GM19397 (cell line): Measurements from ENCODE around the gene FAM13A.
"Not testable (repeated sequence)": the region's sequence is repeated elsewhere in the genome, so short reads cannot be mapped to it uniquely, and the experiment has no call there.

Source experiments
- ATAC-seq: cut with Tn5 transposase; IDR thresholded peaks from one replicate; pipeline ENCODE4 v1.9.1; 2021; ENCODE audit warnings: mild to moderate bottlenecking, moderate library complexity; ENCODE audit not compliant: unreplicated experiment

FAM13A gene

GRCh38 chr4:89056953-89057398 is at the start of gene FAM13A:
Gene FAM13A (minus strand): TSS chr4:89057185. CDS start chr4:89056964, 221 bp downstream.
- ATAC-seq, result peak; percentile 53

- no peak for ATAC-seq
Measured at GRCh38 chr4:89105726-89106125, 48.7 kb upstream of the FAM13A start.

- peak; percentile 92 for ATAC-seq
Measured at GRCh38 chr4:89101256-89102161, 44.5 kb upstream of the FAM13A start.

- ATAC-seq, result peak; percentile 8
Measured at GRCh38 chr4:89100853-89101252, 43.9 kb upstream of the FAM13A start.

- ATAC-seq, result no peak
Measured at GRCh38 chr4:89099471-89099870, 42.5 kb upstream of the FAM13A start.

- ATAC-seq, result no peak
Measured at GRCh38 chr4:89099034-89099433, 42.0 kb upstream of the FAM13A start.

- ATAC-seq, result no peak
Measured at GRCh38 chr4:89078300-89078699, 21.3 kb upstream of the FAM13A start.

- no peak for ATAC-seq
Measured at GRCh38 chr4:89077761-89078160, 20.8 kb upstream of the FAM13A start.

GRCh38 chr4:89072921-89073320 is 15.9 kb upstream of the FAM13A start:
- no peak for ATAC-seq

GRCh38 chr4:89071311-89071710 is 14.3 kb upstream of the FAM13A start:
- no peak for ATAC-seq

GRCh38 chr4:89070041-89070440 is 13.1 kb upstream of the FAM13A start:
- no peak for ATAC-seq

- ATAC-seq, result peak; percentile 81
Measured at GRCh38 chr4:89069481-89069880, 12.5 kb upstream of the FAM13A start.

GRCh38 chr4:89067417-89067816 is 10.4 kb upstream of the FAM13A start:
- ATAC-seq, result no peak

- no peak for ATAC-seq
Measured at GRCh38 chr4:89064848-89065247, 7.9 kb upstream of the FAM13A start.

- not testable (repeated sequence) for ATAC-seq
Measured at GRCh38 chr4:89057844-89058243, 859 bp upstream of the FAM13A start.

GRCh38 chr4:89056292-89056952 is 563 bp downstream of the FAM13A start:
- ATAC-seq, result no peak

- ATAC-seq, result no peak
Measured at GRCh38 chr4:89055157-89056080, 1.6 kb downstream of the FAM13A start.

- no peak for ATAC-seq
Measured at GRCh38 chr4:89054627-89055026, 2.4 kb downstream of the FAM13A start.

GRCh38 chr4:89049853-89050252 is 7.1 kb downstream of the FAM13A start:
- ATAC-seq, result no peak

- ATAC-seq, result no peak
Measured at GRCh38 chr4:89048906-89049601, 7.9 kb downstream of the FAM13A start.
